SK-N-SH (cell line): ENCODE measurements around the gene AK5. TPM values are rescaled to one million over a fixed set of nuclear protein-coding genes. Genes with fewer than 3 reads are reported as not detected.

Source experiments
- CTCF ChIA-PET: fragments of 300-600, 350-600 bp; formaldehyde crosslinking; extraction: SDS; loops from one replicate; lab custom pipeline; 2021; lab: Yijun Ruan, JAX
- POLR2A ChIA-PET: fragments of 350-600 bp; sonication (Branson Sonifier 250); formaldehyde crosslinking; extraction: SDS; loops from one replicate; lab custom pipeline; 2020; ENCODE audit warnings: antibody characterized with exemption, inconsistent platforms; lab: Yijun Ruan, JAX
- DNase-seq: peaks from one replicate; pipeline ENCODE4 v3.0.0; 2012
- H2AFZ ChIP-seq: fragments of 200-600 bp; sonication (generic); 2 replicates; pipeline ENCODE4 v1.8.1; 2016; ENCODE audit warnings: antibody characterized with exemption, mild to moderate bottlenecking, low read depth
- H3F3A ChIP-seq: fragments of 200-600 bp; sonication (generic); replicated peaks from 2 replicates; pipeline ENCODE3; 2016; ENCODE audit warnings: antibody characterized with exemption, mild to moderate bottlenecking; ENCODE audit not compliant: insufficient read depth
- H3K27ac ChIP-seq, 2 experiments: fragments of 200-500 bp in 1 of 2; fragments of 200-600 bp in 1 of 2; sonication (Bioruptor generic) in 1 of 2; sonication (generic), shearing (Covaris generic) in 1 of 2; 2 replicates each; pipeline versions ENCODE4 v1.5.1 to v1.6.1; 2014 to 2016; ENCODE audit warnings: low read depth in 2 of 2, inconsistent platforms in 1 of 2, low read length in 1 of 2, mild to moderate bottlenecking in 1 of 2, mixed read lengths in 1 of 2
- H3K27me3 ChIP-seq: fragments of 200-600 bp; sonication (generic), shearing (Covaris generic); 2 replicates; pipeline ENCODE4 v1.6.1; 2016; ENCODE audit warnings: mixed run types; ENCODE audit not compliant: insufficient read depth
- H3K36me3 ChIP-seq, 2 experiments: fragments of 200-500 bp in 1 of 2; fragments of 200-600 bp in 1 of 2; sonication (Bioruptor generic) in 1 of 2; sonication (generic) in 1 of 2; replicated peaks in 1 of 2; 2 replicates each; pipeline versions ENCODE3 to v1.5.1; 2014 to 2016; ENCODE audit warnings: low read length in 1 of 2, mild to moderate bottlenecking in 1 of 2; ENCODE audit not compliant: insufficient read depth in 2 of 2, control insufficient read depth in 1 of 2
- H3K4me1 ChIP-seq, 2 experiments: fragments of 200-500 bp in 1 of 2; fragments of 200-600 bp in 1 of 2; sonication (Bioruptor generic) in 1 of 2; sonication (generic), shearing (Covaris generic) in 1 of 2; 2 replicates each; pipeline versions ENCODE4 v1.5.1 to v1.6.1; 2014 to 2016; ENCODE audit warnings: low read depth in 1 of 2, low read length in 1 of 2, mixed run types in 1 of 2; ENCODE audit not compliant: insufficient read depth in 2 of 2, control insufficient read depth in 1 of 2
- H3K4me2 ChIP-seq: fragments of 200-600 bp; sonication (generic), shearing (Covaris generic); 2 replicates; pipeline ENCODE4 v1.6.1; 2017; ENCODE audit warnings: mixed run types
- H3K4me3 ChIP-seq, 2 experiments: fragments of 200-500 bp in 1 of 2; fragments of 200-600 bp in 1 of 2; sonication (Bioruptor generic) in 1 of 2; sonication (generic), shearing (Covaris generic) in 1 of 2; 2 replicates each; pipeline versions ENCODE4 v1.5.1 to v1.8.1; 2014 to 2016; ENCODE audit warnings: low read depth in 2 of 2, inconsistent platforms in 1 of 2, low read length in 1 of 2, mild to moderate bottlenecking in 1 of 2, mixed read lengths in 1 of 2, moderate library complexity in 1 of 2
- H3K79me2 ChIP-seq: fragments of 200-600 bp; sonication (generic); 2 replicates; pipeline ENCODE4 v1.8.1; 2017; ENCODE audit warnings: mild to moderate bottlenecking; ENCODE audit not compliant: insufficient read depth
- H3K9ac ChIP-seq: fragments of 200-600 bp; sonication (generic); 2 replicates; pipeline ENCODE4 v1.6.1; 2017; ENCODE audit warnings: mixed run types
- H3K9me2 ChIP-seq: fragments of 200-600 bp; sonication (generic); 2 replicates; pipeline ENCODE4 v1.6.1; 2017; ENCODE audit warnings: mixed run types
- H3K9me3 ChIP-seq: fragments of 200-600 bp; sonication (generic); 2 replicates; pipeline ENCODE4 v1.6.1; 2017; ENCODE audit warnings: mixed run types, mild to moderate bottlenecking, moderate library complexity
- H4K20me1 ChIP-seq: fragments of 200-600 bp; sonication (generic); 2 replicates; pipeline ENCODE4 v1.6.1; 2017; ENCODE audit warnings: mild to moderate bottlenecking, mixed run types; ENCODE audit not compliant: insufficient read depth
- CHD2 ChIP-seq: fragments of 150-350 bp; IDR thresholded peaks from 2 replicates; pipeline ENCODE4 v1.6.1; 2018; ENCODE audit warnings: low read length; ENCODE audit not compliant: partially characterized antibody
- CTCF ChIP-seq: fragments of 200-600 bp; sonication (generic); IDR thresholded peaks from 2 replicates; pipeline ENCODE4 v1.6.1; 2017; ENCODE audit warnings: antibody characterized with exemption, mild to moderate bottlenecking, moderate library complexity
- ELF1 ChIP-seq: IDR thresholded peaks from 2 replicates; pipeline ENCODE4 v1.4.0; 2012
- FOSL2 ChIP-seq: IDR thresholded peaks from 2 replicates; pipeline ENCODE4 v1.4.0; 2012; ENCODE audit warnings: low read depth, mild to moderate bottlenecking, moderate library complexity, borderline replicate concordance
- FOXM1 ChIP-seq: IDR thresholded peaks from 2 replicates; pipeline ENCODE4 v1.4.0; 2012; ENCODE audit warnings: low read depth, mild to moderate bottlenecking
- GABPA ChIP-seq: IDR thresholded peaks from 2 replicates; pipeline ENCODE4 v1.4.0; 2012; ENCODE audit warnings: low read depth, mild to moderate bottlenecking
- GATA2 ChIP-seq: sonication (generic); formaldehyde crosslinking; IDR thresholded peaks from 2 replicates; pipeline ENCODE4 v1.5.0; 2020; ENCODE audit warnings: mild to moderate bottlenecking, missing genetic modification reagents
- JUND ChIP-seq: IDR thresholded peaks from 2 replicates; pipeline ENCODE4 v1.4.0; 2012
- MEF2A ChIP-seq: IDR thresholded peaks from 2 replicates; pipeline ENCODE4 v1.4.0; 2012; ENCODE audit warnings: low read depth, borderline replicate concordance
- NFIC ChIP-seq: IDR thresholded peaks from 2 replicates; pipeline ENCODE4 v1.4.0; 2012; ENCODE audit warnings: borderline replicate concordance
- NRF1 ChIP-seq: IDR thresholded peaks from 2 replicates; pipeline ENCODE4 v1.6.1; 2012; ENCODE audit warnings: low read depth, mild to moderate bottlenecking, low read length
- RFX5 ChIP-seq: IDR thresholded peaks from 2 replicates; pipeline ENCODE4 v1.6.1; 2012; ENCODE audit warnings: mild to moderate bottlenecking, improper control_type of control experiment, low read length
- RXRA ChIP-seq: IDR thresholded peaks from 2 replicates; pipeline ENCODE4 v1.4.0; 2012; ENCODE audit warnings: low read depth, mild to moderate bottlenecking, borderline replicate concordance
- SMC3 ChIP-seq: IDR thresholded peaks from 2 replicates; pipeline ENCODE4 v1.6.1; 2012; ENCODE audit warnings: low read depth, low read length, improper control_type of control experiment
- TAF1 ChIP-seq: IDR thresholded peaks from 2 replicates; pipeline ENCODE4 v1.6.1; 2012; ENCODE audit warnings: low read depth, mild to moderate bottlenecking, low read length, moderate library complexity, borderline replicate concordance
- TCF12 ChIP-seq: IDR thresholded peaks from 2 replicates; pipeline ENCODE4 v1.4.0; 2012
- ZBTB33 ChIP-seq: IDR thresholded peaks from 2 replicates; pipeline ENCODE4 v1.4.0; 2012; ENCODE audit warnings: low read depth, borderline replicate concordance
- WGBS: methylation state at CpG from one replicate; pipeline ENCODE4 v1.1.6; 2017; ENCODE audit warnings: low lambda C conversion rate; 5-methylcytosine and 5-hydroxymethylcytosine counted together
- polyA plus RNA-seq, 3 experiments: library from polyadenylated mRNA; depleted of rRNA; stranded (reverse); fragments of >200 nt; gene quantifications; 2 replicates each; pipeline ENCODE4 v1.2.3, GENCODE V29; 2012
- TF ChIP-seq, protein P1 (sequence below): IDR thresholded peaks from 2 replicates; pipeline ENCODE4 v1.4.0; 2012; ENCODE audit warnings: low read depth
- TF ChIP-seq, protein P2 (sequence below): IDR thresholded peaks from 2 replicates; pipeline ENCODE4; 2012
- TF ChIP-seq, protein P3 (sequence below): fragments of 150-350 bp; IDR thresholded peaks from 2 replicates; pipeline ENCODE4 v1.6.1; 2016; ENCODE audit warnings: mild to moderate bottlenecking, low read depth, low read length
- TF ChIP-seq, protein P4 (sequence below): fragments of 150-350 bp; IDR thresholded peaks from 2 replicates; pipeline ENCODE4 v1.6.1; 2017; ENCODE audit warnings: antibody characterized with exemption, low read length, low read depth, borderline replicate concordance

AK5 gene
- polyA plus RNA-seq, 1 of the 3 experiments (the other 2 are of a cell fraction): 22.9 TPM

DNA sequence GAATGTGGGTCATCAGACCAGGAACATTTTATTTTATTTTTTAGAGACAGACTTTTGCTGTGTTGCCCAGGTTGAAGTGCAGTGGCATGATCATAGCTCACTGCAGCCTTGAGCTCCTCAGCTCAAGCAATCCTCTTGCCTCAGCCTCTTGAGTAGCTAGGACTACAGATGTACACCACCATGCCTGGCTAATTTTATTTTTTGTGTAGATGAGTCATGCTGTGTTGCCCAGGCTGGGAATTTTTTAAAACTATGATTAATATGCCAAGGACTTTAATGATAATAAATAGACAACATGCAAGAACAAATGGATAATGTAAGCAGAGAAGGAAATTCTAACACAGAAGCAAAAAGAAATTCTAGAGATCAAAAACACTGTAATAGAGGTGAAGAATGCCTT lies 142.4 kb downstream of the AK5 start:
- TF ChIP-seq MEF2A (no peak), NRF1 (no peak), FOSL2 (peak; percentile 76), TCF12 (peak; percentile 47), JUND (peak; percentile 54)
- TF ChIP-seq, protein P1, sequence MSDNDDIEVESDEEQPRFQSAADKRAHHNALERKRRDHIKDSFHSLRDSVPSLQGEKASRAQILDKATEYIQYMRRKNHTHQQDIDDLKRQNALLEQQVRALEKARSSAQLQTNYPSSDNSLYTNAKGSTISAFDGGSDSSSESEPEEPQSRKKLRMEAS: 0 out of 2 replicates have a peak, but pooled peaks have one; percentile 22
- POLR2A ChIA-PET: interaction anchor here (0.6 kb wide), 1 partner anchor 712 kb away, joined by 3 read pairs; no protein-coding TSS in a partner anchor
- no peak overlapping the region for H3K4me3 ChIP-seq
- H3F3A ChIP-seq: peaks cover 10% of the 10 kb centered on the region
- no peaks in the 10 kb centered on the region for H3K9me2 ChIP-seq
- H2AFZ ChIP-seq: no peak overlapping the region
- DNase-seq: no peak
- peaks cover 0 to 31% of the 10 kb centered on the region in 2 experiments for H3K36me3 ChIP-seq
- H3K27ac ChIP-seq: peak overlapping the region in 1 of 2 experiments; percentile 59; a peak in 2 of 4 replicates
- no peaks in the 10 kb centered on the region for H3K27me3 ChIP-seq
- H3K4me1 ChIP-seq: no peaks in the 10 kb centered on the region; a peak in 1 of 4 replicates
- CTCF ChIA-PET: no interaction called here
- no peaks in the 10 kb centered on the region for H3K79me2 ChIP-seq
- no peak overlapping the region for H3K9ac ChIP-seq
- H3K4me2 ChIP-seq: no peak overlapping the region
- no peaks in the 10 kb centered on the region for H4K20me1 ChIP-seq
- H3K9me3 ChIP-seq: peaks cover 9% of the 10 kb centered on the region

GRCh38 chr1:77428068-77428467 lies 146.2 kb downstream of the AK5 start:
- H3K36me3 ChIP-seq: peaks cover 0 to 30% of the 10 kb centered on the region in 2 experiments
- H3K27ac ChIP-seq: no peak overlapping the region
- H2AFZ ChIP-seq: no peak overlapping the region
- POLR2A ChIA-PET: no interaction called here
- no peaks in the 10 kb centered on the region for H3K4me1 ChIP-seq
- CTCF ChIA-PET: interaction anchor here (0.7 kb wide), 1 partner anchor 1405 kb away, joined by 3 read pairs; no protein-coding TSS in a partner anchor
- TF ChIP-seq RXRA (no peak), ELF1 (no peak), TCF12 (no peak), FOXM1 (no peak), NFIC (no peak), TAF1 (no peak), RFX5 (no peak), NRF1 (no peak), SMC3 (no peak), CTCF (no peak), GABPA (no peak), GATA2 (CRISPR knock-in tag) (no peak), ZBTB33 (no peak), MEF2A (no peak), CHD2 (no peak)
- TF ChIP-seq, protein P2, sequence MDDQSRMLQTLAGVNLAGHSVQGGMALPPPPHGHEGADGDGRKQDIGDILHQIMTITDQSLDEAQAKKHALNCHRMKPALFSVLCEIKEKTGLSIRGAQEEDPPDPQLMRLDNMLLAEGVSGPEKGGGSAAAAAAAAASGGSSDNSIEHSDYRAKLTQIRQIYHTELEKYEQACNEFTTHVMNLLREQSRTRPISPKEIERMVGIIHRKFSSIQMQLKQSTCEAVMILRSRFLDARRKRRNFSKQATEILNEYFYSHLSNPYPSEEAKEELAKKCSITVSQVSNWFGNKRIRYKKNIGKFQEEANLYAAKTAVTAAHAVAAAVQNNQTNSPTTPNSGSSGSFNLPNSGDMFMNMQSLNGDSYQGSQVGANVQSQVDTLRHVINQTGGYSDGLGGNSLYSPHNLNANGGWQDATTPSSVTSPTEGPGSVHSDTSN: no peak
- TF ChIP-seq, protein P3, sequence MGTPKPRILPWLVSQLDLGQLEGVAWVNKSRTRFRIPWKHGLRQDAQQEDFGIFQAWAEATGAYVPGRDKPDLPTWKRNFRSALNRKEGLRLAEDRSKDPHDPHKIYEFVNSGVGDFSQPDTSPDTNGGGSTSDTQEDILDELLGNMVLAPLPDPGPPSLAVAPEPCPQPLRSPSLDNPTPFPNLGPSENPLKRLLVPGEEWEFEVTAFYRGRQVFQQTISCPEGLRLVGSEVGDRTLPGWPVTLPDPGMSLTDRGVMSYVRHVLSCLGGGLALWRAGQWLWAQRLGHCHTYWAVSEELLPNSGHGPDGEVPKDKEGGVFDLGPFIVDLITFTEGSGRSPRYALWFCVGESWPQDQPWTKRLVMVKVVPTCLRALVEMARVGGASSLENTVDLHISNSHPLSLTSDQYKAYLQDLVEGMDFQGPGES: no peak
- TF ChIP-seq, protein P4, sequence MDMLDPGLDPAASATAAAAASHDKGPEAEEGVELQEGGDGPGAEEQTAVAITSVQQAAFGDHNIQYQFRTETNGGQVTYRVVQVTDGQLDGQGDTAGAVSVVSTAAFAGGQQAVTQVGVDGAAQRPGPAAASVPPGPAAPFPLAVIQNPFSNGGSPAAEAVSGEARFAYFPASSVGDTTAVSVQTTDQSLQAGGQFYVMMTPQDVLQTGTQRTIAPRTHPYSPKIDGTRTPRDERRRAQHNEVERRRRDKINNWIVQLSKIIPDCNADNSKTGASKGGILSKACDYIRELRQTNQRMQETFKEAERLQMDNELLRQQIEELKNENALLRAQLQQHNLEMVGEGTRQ: no peak
- H3K4me3 ChIP-seq: no peak overlapping the region
- no peak for DNase-seq
- H3K9me3 ChIP-seq: peaks cover 9% of the 10 kb centered on the region
- peaks cover 10% of the 10 kb centered on the region for H3F3A ChIP-seq
- no peaks in the 10 kb centered on the region for H4K20me1 ChIP-seq
- H3K9me2 ChIP-seq: no peaks in the 10 kb centered on the region
- WGBS: 83% methylated on average over 1 of the region's 1 CpG
- H3K27me3 ChIP-seq: no peaks in the 10 kb centered on the region
- H3K4me2 ChIP-seq: no peak overlapping the region
- H3K79me2 ChIP-seq: no peaks in the 10 kb centered on the region
- no peak overlapping the region for H3K9ac ChIP-seq
